ENCODE data around the gene KTN1.

The KTN1 gene

GRCh38 chr14:55673048-55673447 lies 93.0 kb downstream of the KTN1 start:
- TF ChIP-seq, protein P1, sequence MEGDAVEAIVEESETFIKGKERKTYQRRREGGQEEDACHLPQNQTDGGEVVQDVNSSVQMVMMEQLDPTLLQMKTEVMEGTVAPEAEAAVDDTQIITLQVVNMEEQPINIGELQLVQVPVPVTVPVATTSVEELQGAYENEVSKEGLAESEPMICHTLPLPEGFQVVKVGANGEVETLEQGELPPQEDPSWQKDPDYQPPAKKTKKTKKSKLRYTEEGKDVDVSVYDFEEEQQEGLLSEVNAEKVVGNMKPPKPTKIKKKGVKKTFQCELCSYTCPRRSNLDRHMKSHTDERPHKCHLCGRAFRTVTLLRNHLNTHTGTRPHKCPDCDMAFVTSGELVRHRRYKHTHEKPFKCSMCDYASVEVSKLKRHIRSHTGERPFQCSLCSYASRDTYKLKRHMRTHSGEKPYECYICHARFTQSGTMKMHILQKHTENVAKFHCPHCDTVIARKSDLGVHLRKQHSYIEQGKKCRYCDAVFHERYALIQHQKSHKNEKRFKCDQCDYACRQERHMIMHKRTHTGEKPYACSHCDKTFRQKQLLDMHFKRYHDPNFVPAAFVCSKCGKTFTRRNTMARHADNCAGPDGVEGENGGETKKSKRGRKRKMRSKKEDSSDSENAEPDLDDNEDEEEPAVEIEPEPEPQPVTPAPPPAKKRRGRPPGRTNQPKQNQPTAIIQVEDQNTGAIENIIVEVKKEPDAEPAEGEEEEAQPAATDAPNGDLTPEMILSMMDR (IDR thresholded peaks at IDR 0.05; ENCODE audit: control insufficient read depth, insufficient read depth, low read depth, low read length, missing control alignments) = no peak
- no peak for DNase-seq (ENCODE audit: low read depth)
- H3K4me3 ChIP-seq (ENCODE audit: control insufficient read depth, low read depth, low read length) = no peak overlapping the region

DNA sequence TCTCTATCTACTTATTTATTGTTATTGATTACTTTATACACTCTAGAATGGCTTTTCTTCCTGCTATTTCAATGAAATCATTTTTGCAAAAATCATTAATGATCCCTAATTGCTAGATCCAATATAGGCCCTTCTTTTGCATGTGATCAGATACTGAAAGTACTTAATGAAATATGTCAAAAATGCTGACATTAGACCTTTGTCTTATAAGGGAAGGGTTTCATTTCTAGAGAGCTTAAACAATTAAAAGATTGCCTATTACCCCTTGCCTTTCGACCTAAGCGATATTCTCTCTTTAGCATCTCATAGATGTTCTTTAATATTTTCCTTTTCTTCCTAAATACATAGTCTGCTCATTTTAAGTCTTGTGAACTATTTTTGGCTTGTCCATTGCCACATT lies 101.1 kb downstream of the KTN1 start:
- TF ChIP-seq, protein P1 (IDR thresholded peaks at IDR 0.05; ENCODE audit: control insufficient read depth, insufficient read depth, low read depth, low read length, missing control alignments) = no peak
- no peak overlapping the region for H3K4me3 ChIP-seq (ENCODE audit: control insufficient read depth, low read depth, low read length)
- DNase-seq (ENCODE audit: low read depth) = no peak

- TF ChIP-seq, protein P1 (IDR thresholded peaks at IDR 0.05; ENCODE audit: control insufficient read depth, insufficient read depth, low read depth, low read length, missing control alignments) = no peak
- no peak overlapping the region for H3K4me3 ChIP-seq (ENCODE audit: control insufficient read depth, low read depth, low read length)
- DNase-seq (ENCODE audit: low read depth) = no peak
These were observed 105.1 kb downstream of the KTN1 start for GRCh38 chr14:55684956-55685584.

DNA sequence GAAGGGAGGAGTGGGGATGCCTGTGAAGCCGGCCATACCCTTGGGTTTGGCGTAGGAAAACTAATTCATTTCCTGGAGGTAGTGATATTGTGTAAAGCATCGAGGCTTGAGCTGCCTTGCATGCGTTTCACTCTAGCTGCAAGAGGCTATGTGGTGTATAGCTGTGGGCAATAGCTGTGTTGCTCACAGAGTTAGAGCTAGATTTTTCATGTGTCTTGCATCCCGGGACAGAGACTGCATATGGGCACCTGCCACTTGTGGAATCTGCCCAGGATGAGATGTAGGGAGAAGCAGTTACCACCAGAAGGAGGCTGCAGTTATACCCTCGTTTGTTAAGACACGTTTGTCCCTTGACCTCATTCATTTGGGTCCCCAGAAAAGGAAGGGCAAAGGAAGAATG lies 106.7 kb downstream of the KTN1 start:
- TF ChIP-seq, protein P1 (IDR thresholded peaks at IDR 0.05; ENCODE audit: control insufficient read depth, insufficient read depth, low read depth, low read length, missing control alignments) = no peak
- DNase-seq (ENCODE audit: low read depth) = no peak

DNA sequence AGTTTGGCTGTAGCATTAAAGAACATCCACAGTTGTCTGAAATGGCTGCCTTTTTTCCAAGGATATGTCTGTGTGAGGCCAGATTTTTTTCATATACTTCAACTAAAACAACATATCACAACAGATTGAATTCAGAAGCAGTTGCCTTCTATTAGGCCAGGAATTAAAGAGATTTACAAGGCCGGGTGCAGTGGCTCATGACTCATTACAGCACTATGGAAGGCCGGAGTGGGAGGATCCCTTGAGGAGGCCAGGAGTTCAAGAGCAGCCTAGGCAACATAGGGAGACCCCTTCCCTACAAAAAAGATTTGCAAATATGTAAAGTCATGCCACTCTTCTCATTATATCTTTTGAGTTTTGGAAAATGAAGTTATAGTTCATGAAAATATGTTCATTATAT lies 108.6 kb downstream of the KTN1 start:
- H3K4me3 ChIP-seq (ENCODE audit: control insufficient read depth, low read depth, low read length) = no peak overlapping the region
- TF ChIP-seq, protein P1 (IDR thresholded peaks at IDR 0.05; ENCODE audit: control insufficient read depth, insufficient read depth, low read depth, low read length, missing control alignments) = no peak
- no peak for DNase-seq (ENCODE audit: low read depth)

More for the DNA sequence above, 106.7 kb downstream of the KTN1 start:
- no peak overlapping the region for H3K4me3 ChIP-seq (ENCODE audit: control insufficient read depth, low read depth, low read length)

- no peak for DNase-seq (ENCODE audit: low read depth)
- TF ChIP-seq, protein P1 (IDR thresholded peaks at IDR 0.05; ENCODE audit: control insufficient read depth, insufficient read depth, low read depth, low read length, missing control alignments) = no peak
- H3K4me3 ChIP-seq (ENCODE audit: control insufficient read depth, low read depth, low read length) = no peak overlapping the region
These were observed 110.2 kb downstream of the KTN1 start for GRCh38 chr14:55689981-55690871.
